Prostate gland (tissue), 2 donors: Measurements from ENCODE around the gene PMVK. TPM values are rescaled to one million over a fixed set of nuclear protein-coding genes. Genes with fewer than 3 reads are reported as not detected.

Source experiments
- DNase-seq: peaks from one replicate; pipeline ENCODE4 v3.0.0-alpha.2; 2019; ENCODE audit warnings: low spot score
- H3K27ac ChIP-seq, 2 donors: fragments of 200-600 bp; sonication (generic); 2 replicates each; pipeline ENCODE4 v1.5.1; 2017 to 2019
- H3K27me3 ChIP-seq: fragments of 200-600 bp; sonication (generic); replicated peaks from 2 replicates; pipeline ENCODE4 v1.5.1; 2019; ENCODE audit not compliant: insufficient read depth
- H3K36me3 ChIP-seq, 2 donors: fragments of 200-600 bp; sonication (generic); 1 replicate in 1 of 2; 2 replicates in 1 of 2; pipeline versions ENCODE4 v1.5.1 to v1.8.1; 2017 to 2019
- H3K4me1 ChIP-seq: fragments of 200-600 bp; sonication (generic); replicated peaks from 2 replicates; pipeline ENCODE4 v1.5.1; 2019
- H3K4me3 ChIP-seq, 2 donors: fragments of 200-600 bp; sonication (generic); 2 replicates each; pipeline ENCODE4 v1.5.1; 2017 to 2019
- H3K9me3 ChIP-seq: fragments of 200-600 bp; sonication (generic); 2 replicates; pipeline ENCODE4 v1.5.1; 2017
- CTCF ChIP-seq, 4 experiments: fragments of 200-600 bp in 2 of 4; fragments of 450-650 bp in 2 of 4; sonication (generic) in 2 of 4; IDR thresholded peaks; 1 replicate in 3 of 4; 2 replicates in 1 of 4; pipeline ENCODE4 v1.5.1; 2016 to 2019; ENCODE audit warnings: antibody characterized with exemption in 4 of 4, mild to moderate bottlenecking in 2 of 4, moderate library complexity in 2 of 4
- POLR2A ChIP-seq: fragments of 450-650 bp; IDR thresholded peaks from one replicate; pipeline ENCODE4 v1.6.1; 2016; ENCODE audit warnings: antibody characterized with exemption, mild to moderate bottlenecking
- POLR2AphosphoS5 ChIP-seq: sonication (generic); formaldehyde crosslinking; IDR thresholded peaks from one replicate; pipeline ENCODE4 v1.6.1; 2017; ENCODE audit warnings: antibody characterized with exemption
- WGBS: methylation state at CpG from one replicate; pipeline ENCODE4 v1.1.5; 2018; 5-methylcytosine and 5-hydroxymethylcytosine counted together
- intact Hi-C: fragments of 100-400 bp; cut with DNase I; formaldehyde crosslinking; loops from one replicate; pipeline ENCODE4 v1.14.2; 2022
- total RNA-seq, 2 donors: library from RNA; depleted of rRNA; stranded (reverse); fragments of >200 nt; gene quantifications; one replicate each; pipeline ENCODE4 v1.1.0, GENCODE V29; 2016

Gene PMVK
- total RNA-seq, 2 donors from 2014 or later: 23.2 to 26.2 TPM

- DNase-seq: no peak
- no peaks in the 10 kb centered on the region for H3K9me3 ChIP-seq
- no peak overlapping the region for H3K27ac ChIP-seq
- no peaks in the 10 kb centered on the region for H3K4me1 ChIP-seq
- WGBS: 81% methylated on average over 7 of the region's 7 CpGs
- TF ChIP-seq CTCF (IDR thresholded peaks at IDR 0.05) (no peak), POLR2AphosphoS5 (no peak), POLR2A (no peak)
- H3K36me3 ChIP-seq: no peaks in the 10 kb centered on the region
- H3K4me3 ChIP-seq: no peak overlapping the region
- intact Hi-C loops: no loop called here
- no peaks in the 10 kb centered on the region for H3K27me3 ChIP-seq
These were observed 47.8 kb downstream of the PMVK start for GRCh38 chr1:154888757-154889156.

GRCh38 chr1:154886281-154887015, 50.1 kb downstream of the PMVK start:
- H3K36me3 ChIP-seq: no peaks in the 10 kb centered on the region
- no peak for DNase-seq
- TF ChIP-seq POLR2A: no peak
- TF ChIP-seq CTCF (IDR thresholded peaks at IDR 0.05): no peak
- no peak for TF ChIP-seq POLR2AphosphoS5
- no peak overlapping the region for H3K4me3 ChIP-seq
- H3K4me1 ChIP-seq: no peaks in the 10 kb centered on the region
- H3K9me3 ChIP-seq: no peaks in the 10 kb centered on the region
- H3K27ac ChIP-seq: no peak overlapping the region
- intact Hi-C loops: no loop called here
- no peaks in the 10 kb centered on the region for H3K27me3 ChIP-seq
- 77% methylated on average over 5 of the region's 5 CpGs for WGBS

GRCh38 chr1:154884869-154885701, 51.4 kb downstream of the PMVK start:
- Histone ChIP-seq H3K36me3 (no peaks in the 10 kb centered on the region), H3K27ac (peak overlapping the region in 1 of 2 donors; percentile 24), H3K27me3 (no peaks in the 10 kb centered on the region), H3K9me3 (no peaks in the 10 kb centered on the region), H3K4me1 (no peaks in the 10 kb centered on the region), H3K4me3 (no peak overlapping the region)
- intact Hi-C loops: no loop called here
- 45% methylated on average over 6 of the region's 6 CpGs for WGBS
- DNase-seq: peak; percentile 43
- TF ChIP-seq POLR2AphosphoS5: peak; percentile 76
- TF ChIP-seq POLR2A: no peak

- Histone ChIP-seq H3K36me3 (no peaks in the 10 kb centered on the region), H3K27ac (no peak overlapping the region), H3K4me1 (no peaks in the 10 kb centered on the region), H3K27me3 (no peaks in the 10 kb centered on the region), H3K9me3 (no peaks in the 10 kb centered on the region), H3K4me3 (no peak overlapping the region)
- TF ChIP-seq POLR2AphosphoS5 (no peak), CTCF (IDR thresholded peaks at IDR 0.05) (no peak), POLR2A (no peak)
- WGBS: 79% methylated on average over 15 of the region's 15 CpGs
- no peak for DNase-seq
- intact Hi-C loops: no loop called here
These were observed 52.3 kb downstream of the PMVK start for GRCh38 chr1:154883919-154884868.
